Choroid plexus epithelial cell (primary cell): ENCODE data around the gene ISG20.

Experiments used
- DNase-seq: peaks from one replicate; pipeline ENCODE4 v3.0.0-alpha.2; 2010; ENCODE audit warnings: low read depth
- H3K4me3 ChIP-seq: 2 replicates; pipeline ENCODE4 v1.5.1; 2011; ENCODE audit warnings: low read depth, mild to moderate bottlenecking, control low read depth, low read length, moderate library complexity
- TF ChIP-seq, protein P1 (sequence below): conservative IDR thresholded peaks from 2 replicates; pipeline ENCODE4 v1.5.1; 2011; ENCODE audit warnings: low read depth, mild to moderate bottlenecking, control low read depth, inconsistent platforms, low read length, moderate library complexity

The ISG20 gene

GRCh38 chr15:88624156-88624970, 14.5 kb upstream of the ISG20 start:
- peak; percentile 68 for DNase-seq
- H3K4me3 ChIP-seq: no peak overlapping the region
- TF ChIP-seq, protein P1, sequence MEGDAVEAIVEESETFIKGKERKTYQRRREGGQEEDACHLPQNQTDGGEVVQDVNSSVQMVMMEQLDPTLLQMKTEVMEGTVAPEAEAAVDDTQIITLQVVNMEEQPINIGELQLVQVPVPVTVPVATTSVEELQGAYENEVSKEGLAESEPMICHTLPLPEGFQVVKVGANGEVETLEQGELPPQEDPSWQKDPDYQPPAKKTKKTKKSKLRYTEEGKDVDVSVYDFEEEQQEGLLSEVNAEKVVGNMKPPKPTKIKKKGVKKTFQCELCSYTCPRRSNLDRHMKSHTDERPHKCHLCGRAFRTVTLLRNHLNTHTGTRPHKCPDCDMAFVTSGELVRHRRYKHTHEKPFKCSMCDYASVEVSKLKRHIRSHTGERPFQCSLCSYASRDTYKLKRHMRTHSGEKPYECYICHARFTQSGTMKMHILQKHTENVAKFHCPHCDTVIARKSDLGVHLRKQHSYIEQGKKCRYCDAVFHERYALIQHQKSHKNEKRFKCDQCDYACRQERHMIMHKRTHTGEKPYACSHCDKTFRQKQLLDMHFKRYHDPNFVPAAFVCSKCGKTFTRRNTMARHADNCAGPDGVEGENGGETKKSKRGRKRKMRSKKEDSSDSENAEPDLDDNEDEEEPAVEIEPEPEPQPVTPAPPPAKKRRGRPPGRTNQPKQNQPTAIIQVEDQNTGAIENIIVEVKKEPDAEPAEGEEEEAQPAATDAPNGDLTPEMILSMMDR: peak; percentile 62

GRCh38 chr15:88624971-88625490, 13.8 kb upstream of the ISG20 start:
- H3K4me3 ChIP-seq: no peak overlapping the region
- TF ChIP-seq, protein P1: no peak
- DNase-seq: no peak

DNA sequence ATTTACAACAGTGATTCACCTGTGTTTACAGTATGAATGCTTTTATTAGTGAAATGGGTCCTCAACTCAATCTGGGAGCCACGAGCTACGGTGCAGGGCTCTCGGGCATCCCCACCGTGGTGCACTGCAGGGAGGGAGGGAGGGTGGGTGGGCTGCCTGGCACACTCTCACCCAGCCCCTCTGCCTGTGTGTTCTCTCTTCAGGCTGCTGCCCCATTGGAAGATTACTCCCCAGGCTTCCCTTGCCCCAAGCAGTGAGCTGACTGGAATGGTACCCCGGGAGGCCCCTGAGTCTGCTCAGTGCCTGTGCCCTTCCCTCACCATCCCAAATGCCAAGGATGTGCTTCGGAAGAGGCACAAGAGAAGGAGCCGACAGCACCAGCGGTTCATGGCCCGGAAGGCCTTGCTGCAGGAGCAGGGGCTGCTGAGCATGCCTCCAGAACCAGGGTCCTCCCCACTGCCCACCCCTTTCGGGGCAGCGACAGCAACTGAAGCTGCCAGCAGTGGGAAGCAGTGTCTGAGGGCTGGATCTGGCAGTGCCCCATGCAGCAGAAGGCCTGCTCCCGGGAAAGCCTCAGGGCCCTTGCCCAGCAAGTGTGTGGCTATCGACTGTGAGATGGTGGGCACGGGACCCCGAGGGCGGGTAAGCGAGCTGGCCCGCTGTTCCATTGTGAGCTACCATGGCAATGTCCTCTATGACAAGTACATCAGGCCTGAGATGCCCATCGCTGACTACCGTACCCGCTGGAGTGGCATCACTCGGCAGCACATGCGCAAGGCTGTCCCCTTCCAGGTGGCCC, 12.7 kb upstream of the ISG20 start:
- DNase-seq: no peak
- no peak overlapping the region for H3K4me3 ChIP-seq

DNA sequence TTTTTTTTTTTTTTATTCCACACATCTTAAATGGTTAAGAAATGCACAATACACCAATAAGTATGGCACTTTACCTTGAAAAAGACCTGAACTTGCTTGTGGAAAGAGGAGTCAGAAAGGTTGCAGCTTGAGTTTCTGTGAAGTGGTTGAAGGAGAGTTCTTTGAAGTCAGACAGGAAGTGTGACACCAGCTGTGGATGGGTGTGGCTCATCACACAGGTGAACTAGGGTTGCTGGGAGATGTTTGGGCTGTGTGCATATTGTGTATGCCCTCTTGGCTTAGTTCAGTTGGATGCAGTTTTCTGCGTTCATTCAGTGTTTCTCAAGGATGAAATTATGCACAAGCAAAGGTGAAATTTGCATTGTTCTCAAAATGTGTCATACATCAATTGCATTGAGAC, 11.4 kb upstream of the ISG20 start:
- no peak overlapping the region for H3K4me3 ChIP-seq
- no peak for DNase-seq
- TF ChIP-seq, protein P1: no peak

More for the DNA sequence above, 12.7 kb upstream of the ISG20 start:
- TF ChIP-seq, protein P1: no peak

DNA sequence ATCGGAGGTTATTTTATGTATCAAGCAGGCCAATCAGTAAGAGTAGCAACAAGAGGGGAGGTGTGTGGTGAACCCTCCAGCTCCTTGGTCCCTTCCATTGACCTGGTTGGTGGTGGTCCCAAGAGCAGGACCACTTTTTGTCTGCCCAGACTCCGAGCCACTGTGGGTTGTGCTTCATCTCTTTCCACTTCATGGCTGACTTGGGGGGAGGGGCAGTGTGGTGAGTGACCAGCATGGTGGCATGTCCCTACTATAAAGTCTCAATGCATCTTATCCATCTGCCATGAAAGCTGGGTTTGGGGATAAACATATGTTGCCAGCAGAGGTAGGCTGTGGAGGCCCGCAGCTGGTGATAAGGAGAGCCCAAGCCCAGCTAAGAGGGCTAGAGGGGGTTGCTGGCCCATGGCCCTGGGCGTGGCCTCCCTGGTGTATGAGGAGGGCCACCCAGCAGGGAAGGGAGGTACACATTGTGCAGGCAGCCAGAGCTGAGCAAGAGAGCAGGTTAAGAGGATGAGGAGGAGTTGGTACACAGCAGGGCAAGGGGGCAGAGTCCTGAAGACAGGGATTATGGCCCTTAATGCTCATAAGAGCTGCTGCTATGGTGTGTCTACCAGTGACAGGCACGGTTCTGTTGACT, 10.7 kb upstream of the ISG20 start:
- TF ChIP-seq, protein P1: no peak
- no peak for DNase-seq
- H3K4me3 ChIP-seq: no peak overlapping the region

DNA sequence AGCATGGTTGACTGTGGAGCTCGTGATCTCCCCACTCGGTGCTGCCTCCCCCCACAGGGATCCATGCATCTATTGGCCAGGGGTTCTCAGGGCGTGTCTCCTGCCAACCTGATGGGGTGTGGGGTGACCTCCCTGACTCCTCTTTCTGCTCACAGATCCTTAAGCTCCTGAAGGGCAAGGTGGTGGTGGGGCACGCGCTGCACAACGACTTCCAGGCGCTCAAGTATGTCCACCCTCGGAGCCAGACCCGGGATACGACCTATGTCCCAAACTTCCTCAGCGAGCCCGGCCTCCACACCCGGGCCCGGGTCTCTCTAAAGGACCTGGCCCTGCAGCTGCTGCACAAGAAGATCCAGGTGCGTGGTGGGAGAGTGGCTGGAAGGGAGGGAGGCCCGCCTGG, 9.7 kb upstream of the ISG20 start:
- TF ChIP-seq, protein P1: no peak
- H3K4me3 ChIP-seq: no peak overlapping the region
- no peak for DNase-seq
